Measurements from ENCODE around the gene REPS2.

Gene REPS2

DNA sequence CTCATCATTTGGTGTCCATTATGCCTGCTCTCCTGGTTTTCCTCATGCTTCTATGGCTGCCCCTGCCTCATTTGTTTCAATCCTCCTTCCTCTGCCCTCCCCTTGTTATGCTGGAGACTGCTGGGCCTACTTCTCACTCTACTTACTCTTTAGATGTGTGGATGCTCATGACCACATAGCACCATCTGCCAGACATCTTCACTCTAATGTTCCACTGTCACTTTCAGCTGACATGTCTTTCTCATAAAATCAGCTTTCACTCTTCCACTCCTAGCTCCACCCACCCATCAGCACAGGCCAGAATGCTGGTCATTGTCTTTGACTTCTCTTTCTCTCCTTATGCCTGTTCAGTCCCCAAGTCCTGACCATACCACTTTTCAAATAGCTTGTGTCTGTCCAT, 86.8 kb downstream of the REPS2 start:
- H3K9ac ChIP-seq (ENCODE audit: low read length), result no peak overlapping the region
- no peaks in the 10 kb centered on the region for H3K9me2 ChIP-seq (replicated peaks; ENCODE audit: insufficient read depth, low read length)
- TF ChIP-seq CTCF (IDR thresholded peaks at IDR 0.05; ENCODE audit: low read length) (no peak), EZH2 (optimal IDR thresholded peaks at IDR 0.05; ENCODE audit: low read depth, low read length) (no peak), EZH2phosphoT487 (IDR thresholded peaks at IDR 0.05; ENCODE audit: low read length) (no peak)
- H3K4me2 ChIP-seq (ENCODE audit: low read depth, low read length), result no peak overlapping the region
- no peak overlapping the region for H3K4me3 ChIP-seq (ENCODE audit: low read length)
- H3F3A ChIP-seq (ENCODE audit: insufficient read depth, low read length), result no peaks in the 10 kb centered on the region
- no peak overlapping the region for H3K27ac ChIP-seq (ENCODE audit: low read length)
- H3K9me3 ChIP-seq (replicated peaks; ENCODE audit: insufficient read depth, low read length), result no peaks in the 10 kb centered on the region
- H4K20me1 ChIP-seq (ENCODE audit: insufficient read depth, low read length), result no peaks in the 10 kb centered on the region
- H3K4me1 ChIP-seq (ENCODE audit: low read length), result peaks cover 4% of the 10 kb centered on the region
- H3K27me3 ChIP-seq (replicated peaks; ENCODE audit: insufficient read depth, low read length), result no peaks in the 10 kb centered on the region
- no peaks in the 10 kb centered on the region for H3K36me3 ChIP-seq (replicated peaks; ENCODE audit: insufficient read depth, low read length)
- H3K79me2 ChIP-seq (ENCODE audit: low read length), result no peaks in the 10 kb centered on the region
- DNase-seq, result no peak
- H2AFZ ChIP-seq (ENCODE audit: low read length), result no peak overlapping the region

GRCh38 chrX:17035111-17035510, 88.7 kb downstream of the REPS2 start:
- H3K4me1 ChIP-seq (ENCODE audit: low read length), result peaks cover 13% of the 10 kb centered on the region

GRCh38 chrX:17036171-17036961, 89.9 kb downstream of the REPS2 start:
- no peak overlapping the region for H3K4me2 ChIP-seq (ENCODE audit: low read depth, low read length)
- H3K9ac ChIP-seq (ENCODE audit: low read length), result no peak overlapping the region
- no peak overlapping the region for H3K4me3 ChIP-seq (ENCODE audit: low read length)
- no peaks in the 10 kb centered on the region for H3K36me3 ChIP-seq (replicated peaks; ENCODE audit: insufficient read depth, low read length)
- no peaks in the 10 kb centered on the region for H3K9me2 ChIP-seq (replicated peaks; ENCODE audit: insufficient read depth, low read length)
- H3K4me1 ChIP-seq (ENCODE audit: low read length), result peaks cover 13% of the 10 kb centered on the region
- H3K27ac ChIP-seq (ENCODE audit: low read length), result no peak overlapping the region
- H4K20me1 ChIP-seq (ENCODE audit: insufficient read depth, low read length), result no peaks in the 10 kb centered on the region
- TF ChIP-seq EZH2phosphoT487 (IDR thresholded peaks at IDR 0.05; ENCODE audit: low read length), result no peak
- no peak for TF ChIP-seq CTCF (IDR thresholded peaks at IDR 0.05; ENCODE audit: low read length)
- no peak for TF ChIP-seq EZH2 (optimal IDR thresholded peaks at IDR 0.05; ENCODE audit: low read depth, low read length)
- H3K79me2 ChIP-seq (ENCODE audit: low read length), result no peaks in the 10 kb centered on the region
- H3K9me3 ChIP-seq (replicated peaks; ENCODE audit: insufficient read depth, low read length), result no peaks in the 10 kb centered on the region
- no peak for DNase-seq
- H3K27me3 ChIP-seq (replicated peaks; ENCODE audit: insufficient read depth, low read length), result no peaks in the 10 kb centered on the region
- no peak overlapping the region for H2AFZ ChIP-seq (ENCODE audit: low read length)
- H3F3A ChIP-seq (ENCODE audit: insufficient read depth, low read length), result no peaks in the 10 kb centered on the region

More at GRCh38 chrX:17035111-17035510, 88.7 kb downstream of the REPS2 start:
- Histone ChIP-seq H3K4me3 (ENCODE audit: low read length) (no peak overlapping the region), H3K27me3 (replicated peaks; ENCODE audit: insufficient read depth, low read length) (no peaks in the 10 kb centered on the region), H3K9me2 (replicated peaks; ENCODE audit: insufficient read depth, low read length) (no peaks in the 10 kb centered on the region), H3K9me3 (replicated peaks; ENCODE audit: insufficient read depth, low read length) (no peaks in the 10 kb centered on the region), H3K4me2 (ENCODE audit: low read depth, low read length) (no peak overlapping the region), H4K20me1 (ENCODE audit: insufficient read depth, low read length) (no peaks in the 10 kb centered on the region), H2AFZ (ENCODE audit: low read length) (no peak overlapping the region), H3K27ac (ENCODE audit: low read length) (no peak overlapping the region), H3K9ac (ENCODE audit: low read length) (no peak overlapping the region), H3F3A (ENCODE audit: insufficient read depth, low read length) (no peaks in the 10 kb centered on the region), H3K79me2 (ENCODE audit: low read length) (no peaks in the 10 kb centered on the region), H3K36me3 (replicated peaks; ENCODE audit: insufficient read depth, low read length) (no peaks in the 10 kb centered on the region)
- TF ChIP-seq EZH2 (optimal IDR thresholded peaks at IDR 0.05; ENCODE audit: low read depth, low read length) (no peak), CTCF (IDR thresholded peaks at IDR 0.05; ENCODE audit: low read length) (no peak), EZH2phosphoT487 (IDR thresholded peaks at IDR 0.05; ENCODE audit: low read length) (no peak)
- DNase-seq, result no peak
